Fibroblast of lung (primary cell): ENCODE results near the gene HYAL1. TPM values are rescaled to one million over a fixed set of nuclear protein-coding genes. Genes with fewer than 3 reads are reported as not detected.

ENCODE experiments used
- DNase-seq, 2 donors: peaks; one replicate each; pipeline versions ENCODE4 v3.0.0 to v3.0.0-alpha.2; 2010; ENCODE audit warnings: low read depth in 2 of 2
- H2AFZ ChIP-seq: 2 replicates; pipeline ENCODE4 v1.5.1; 2012; ENCODE audit warnings: low read length, control low read depth, inconsistent platforms
- H3K27ac ChIP-seq: 2 replicates; pipeline ENCODE4 v1.5.1; 2011; ENCODE audit warnings: low read length, control low read depth; ENCODE audit not compliant: insufficient read depth
- H3K27me3 ChIP-seq: 2 replicates; pipeline ENCODE4 v1.5.1; 2011; ENCODE audit warnings: mild to moderate bottlenecking, low read length; ENCODE audit not compliant: control insufficient read depth, insufficient read depth
- H3K36me3 ChIP-seq: 2 replicates; pipeline ENCODE4 v1.5.1; 2011; ENCODE audit warnings: low read length; ENCODE audit not compliant: control insufficient read depth, insufficient read depth
- H3K4me1 ChIP-seq: 2 replicates; pipeline ENCODE4 v1.5.1; 2011; ENCODE audit warnings: low read length; ENCODE audit not compliant: control insufficient read depth, insufficient read depth; ENCODE audit errors: extremely low read depth
- H3K4me2 ChIP-seq: 2 replicates; pipeline ENCODE4 v1.5.1; 2011; ENCODE audit warnings: low read length, control low read depth; ENCODE audit not compliant: insufficient read depth; ENCODE audit errors: extremely low read depth
- H3K4me3 ChIP-seq, 4 experiments: fragments of 200-600 bp in 1 of 4; sonication (generic) in 1 of 4; replicated peaks in 1 of 4; 2 replicates each; pipeline ENCODE4 v1.5.1; 2011 to 2016; ENCODE audit warnings: low read length in 4 of 4, low read depth in 3 of 4, mild to moderate bottlenecking in 3 of 4, control low read depth in 2 of 4, inconsistent platforms in 1 of 4, mixed read lengths in 1 of 4; ENCODE audit not compliant: insufficient read depth in 1 of 4; ENCODE audit errors: control extremely low read depth in 1 of 4
- H3K79me2 ChIP-seq: 2 replicates; pipeline ENCODE4 v1.5.1; 2012; ENCODE audit warnings: mild to moderate bottlenecking, low read length, inconsistent platforms; ENCODE audit not compliant: control insufficient read depth, insufficient read depth
- H3K9ac ChIP-seq: 2 replicates; pipeline ENCODE4 v1.5.1; 2011; ENCODE audit warnings: mild to moderate bottlenecking, low read length, control low read depth; ENCODE audit not compliant: insufficient read depth
- H3K9me3 ChIP-seq: 2 replicates; pipeline ENCODE4 v1.5.1; 2012; ENCODE audit warnings: low read depth, low read length; ENCODE audit not compliant: control insufficient read depth, insufficient read depth
- H4K20me1 ChIP-seq: 2 replicates; pipeline ENCODE4 v1.5.1; 2011; ENCODE audit warnings: low read length; ENCODE audit not compliant: control insufficient read depth, insufficient read depth; ENCODE audit errors: extremely low read depth
- CTCF ChIP-seq, 2 donors: IDR thresholded peaks in 1 of 2; conservative IDR thresholded peaks in 1 of 2; 1 replicate in 1 of 2; 2 replicates in 1 of 2; pipeline ENCODE4 v1.5.1; 2011 to 2012; ENCODE audit warnings: low read length in 2 of 2, control low read depth in 1 of 2, inconsistent platforms in 1 of 2, low read depth in 1 of 2, mild to moderate bottlenecking in 1 of 2
- EZH2 ChIP-seq: IDR thresholded peaks from 2 replicates; pipeline ENCODE4 v1.5.1; 2012; ENCODE audit warnings: low read length, control low read depth, mild to moderate bottlenecking; ENCODE audit errors: missing control alignments
- polyA plus RNA-seq, 2 donors: library from polyadenylated mRNA; depleted of rRNA in 1 of 2; stranded (reverse) in 1 of 2; unstranded in 1 of 2; fragments of >200 nt; gene quantifications; 2 replicates each; pipeline ENCODE4 v1.2.1, GENCODE V29; 2011 to 2012; ENCODE audit warnings: missing spikeins in 1 of 2
- total RNA-seq: library from RNA; depleted of rRNA; stranded (reverse); fragments of >200 nt; gene quantifications from 2 replicates; pipeline ENCODE4 v1.2.1, GENCODE V29; 2014

HYAL1 gene
- total and polyA plus RNA-seq, 2 donors (not counting 1 experiment from before 2014, with no cell fraction given): 1.3 to 2.5 TPM

GRCh38 chr3:50293079-50293801 is 10.1 kb downstream of the HYAL1 start:
- Histone ChIP-seq H3K4me3 (peak overlapping the region in 1 of 4 experiments; percentile 79), H3K27me3 (no peaks in the 10 kb centered on the region), H3K4me2 (peak overlapping the region; percentile 96), H3K36me3 (peaks cover 16% of the 10 kb centered on the region), H3K27ac (peak overlapping the region; percentile 93), H3K4me1 (peaks cover 5% of the 10 kb centered on the region), H3K9me3 (no peaks in the 10 kb centered on the region), H3K9ac (no peak overlapping the region), H4K20me1 (no peaks in the 10 kb centered on the region), H2AFZ (peak overlapping the region; percentile 53), H3K79me2 (peaks cover 19% of the 10 kb centered on the region)
- no peak for TF ChIP-seq EZH2
- no peak for TF ChIP-seq CTCF (conservative IDR thresholded peaks at IDR 0.05 in 1 of 2, IDR thresholded peaks at IDR 0.05 in 1 of 2; ENCODE audit: low read depth in 1 of 2, low read length in 2 of 2)
- no peak for DNase-seq

- DNase-seq: peak; percentile 97
- Histone ChIP-seq H3K9me3 (no peaks in the 10 kb centered on the region), H3K36me3 (peaks cover 16% of the 10 kb centered on the region), H3K4me3 (peak within 1 kb of the TSS; percentile 79 to 97 (median 93)), H3K4me2 (peak within 1 kb of the TSS; percentile 99), H3K9ac (peak within 1 kb of the TSS; percentile 79), H4K20me1 (no peaks in the 10 kb centered on the region), H3K79me2 (peaks cover 19% of the 10 kb centered on the region), H2AFZ (peak within 1 kb of the TSS; percentile 53), H3K4me1 (peaks cover 5% of the 10 kb centered on the region), H3K27me3 (no peaks in the 10 kb centered on the region), H3K27ac (peak within 1 kb of the TSS; percentile 93)
- no peak for TF ChIP-seq EZH2
- TF ChIP-seq CTCF (conservative IDR thresholded peaks at IDR 0.05 in 1 of 2, IDR thresholded peaks at IDR 0.05 in 1 of 2; ENCODE audit: low read depth in 1 of 2, low read length in 2 of 2): no peak
Observed at GRCh38 chr3:50292159-50293078, 11.0 kb downstream of the HYAL1 start, which contains the start of gene IFRD2. Gene IFRD2 (minus strand): TSS chr3:50292429. CDS start chr3:50292274, 155 bp downstream.

GRCh38 chr3:50290161-50290641 is 13.2 kb downstream of the HYAL1 start:
- H2AFZ ChIP-seq: no peak overlapping the region
- DNase-seq: no peak
- no peak overlapping the region for H3K4me3 ChIP-seq
- no peak overlapping the region for H3K9ac ChIP-seq
- H3K27me3 ChIP-seq: no peaks in the 10 kb centered on the region
- peaks cover 19% of the 10 kb centered on the region for H3K79me2 ChIP-seq
- H3K27ac ChIP-seq: no peak overlapping the region
- no peaks in the 10 kb centered on the region for H3K9me3 ChIP-seq
- no peak overlapping the region for H3K4me2 ChIP-seq
- TF ChIP-seq CTCF (conservative IDR thresholded peaks at IDR 0.05 in 1 of 2, IDR thresholded peaks at IDR 0.05 in 1 of 2; ENCODE audit: low read depth in 1 of 2, low read length in 2 of 2): no peak
- TF ChIP-seq EZH2: no peak
- H4K20me1 ChIP-seq: no peaks in the 10 kb centered on the region
- H3K36me3 ChIP-seq: peaks cover 14% of the 10 kb centered on the region
- H3K4me1 ChIP-seq: peaks cover 5% of the 10 kb centered on the region
